HG02678 (cell line): ENCODE measurements around the gene P4HA2.

Experiments
- ATAC-seq: cut with Tn5 transposase; IDR thresholded peaks from one replicate; pipeline ENCODE4 v1.9.1; 2021; ENCODE audit warnings: mild to moderate bottlenecking, moderate library complexity; ENCODE audit not compliant: unreplicated experiment

Gene P4HA2

DNA sequence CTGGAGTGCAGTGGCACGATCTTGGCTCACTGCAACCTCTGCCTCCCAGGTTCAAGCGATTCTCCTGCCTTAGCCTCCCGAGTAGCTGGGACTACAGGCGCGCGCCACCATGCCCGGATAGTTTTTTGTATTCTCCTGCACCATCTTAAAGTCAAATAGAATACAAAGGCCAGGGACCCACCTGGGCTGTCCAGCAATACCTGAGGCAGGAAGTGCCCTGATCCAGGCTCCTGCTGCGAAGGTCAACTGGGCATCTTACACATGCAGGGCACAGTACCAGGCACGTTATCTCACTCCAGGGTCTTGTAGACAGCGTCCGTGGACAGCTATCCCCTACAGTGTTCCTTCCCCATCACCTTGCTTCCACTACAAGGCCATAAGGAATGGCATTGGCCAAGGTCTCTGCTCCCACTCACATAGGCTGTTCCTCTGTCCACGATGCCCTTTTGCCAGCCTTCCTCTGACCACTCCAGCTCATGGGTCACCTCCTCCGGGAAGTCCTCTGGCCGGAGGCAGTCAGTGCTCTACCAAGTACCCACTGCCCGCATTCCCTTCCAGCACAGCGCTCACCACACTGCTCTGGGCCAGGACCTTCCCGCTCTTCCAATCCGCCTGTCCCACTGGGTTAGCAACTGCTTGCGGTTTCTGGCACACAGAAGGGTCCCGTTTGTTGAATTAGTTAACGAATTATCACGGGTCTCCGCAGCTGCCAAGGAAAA, 978 bp downstream of the P4HA2 start:
- ATAC-seq: no peak

DNA sequence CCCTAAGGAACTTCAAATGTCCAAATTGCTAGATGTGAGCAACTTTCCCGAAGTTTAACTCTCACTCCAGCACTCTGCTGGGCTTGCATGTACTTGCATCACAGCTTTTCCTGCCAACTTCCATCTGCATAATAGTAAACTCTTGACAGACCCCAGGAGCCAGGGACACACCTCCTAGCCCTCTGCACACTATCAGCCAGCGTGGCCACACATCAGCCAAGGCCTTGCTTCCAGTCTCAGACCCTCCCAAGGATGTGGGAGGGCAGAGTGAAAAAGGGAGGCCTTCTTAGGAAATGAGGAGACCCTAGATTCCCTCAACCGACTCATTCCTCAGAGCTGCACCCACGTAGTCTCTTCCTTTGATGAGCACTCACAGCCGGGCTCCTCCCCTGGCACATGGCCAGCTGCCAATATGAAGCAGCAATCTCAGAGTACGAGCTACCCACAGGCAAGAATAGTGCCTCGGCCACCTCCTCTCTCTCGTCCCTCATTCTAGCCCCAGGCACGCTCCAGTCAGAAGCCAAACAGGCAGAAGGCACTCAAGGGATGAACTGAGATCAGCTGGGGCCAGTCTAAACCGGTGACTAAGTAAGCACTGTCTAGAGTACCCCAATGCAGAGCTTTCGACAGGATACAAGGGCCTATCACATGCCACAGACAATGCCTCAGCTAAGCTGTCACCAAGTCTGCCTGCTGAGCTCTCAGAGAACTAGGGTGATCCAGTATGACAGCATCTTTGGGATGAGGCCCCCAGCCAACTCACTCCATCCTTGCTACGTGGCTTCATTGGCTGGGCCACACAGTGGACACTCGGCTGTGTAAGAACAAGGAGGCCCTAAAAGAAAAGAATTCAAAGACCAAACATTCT, 2.3 kb downstream of the P4HA2 start:
- ATAC-seq: no peak

DNA sequence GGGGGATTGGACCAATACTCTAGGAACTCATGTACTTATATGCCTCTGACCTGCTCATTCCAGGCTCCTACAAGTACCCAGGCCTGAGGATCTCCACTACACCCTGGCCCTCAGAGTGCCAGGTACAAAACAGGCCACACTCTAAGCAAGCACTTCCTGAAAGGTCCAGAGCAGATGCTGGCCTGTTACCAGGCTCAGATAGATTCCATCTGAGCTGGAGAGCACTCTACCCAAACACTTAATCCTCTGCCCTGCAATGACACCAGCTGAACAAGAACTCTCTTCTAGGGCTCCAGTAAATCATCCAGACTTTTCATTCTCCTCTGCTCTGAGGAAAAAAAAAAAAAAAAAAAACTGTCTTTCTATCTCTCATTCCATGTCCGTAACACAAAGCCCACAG, 2.9 kb downstream of the P4HA2 start:
- no peak for ATAC-seq

DNA sequence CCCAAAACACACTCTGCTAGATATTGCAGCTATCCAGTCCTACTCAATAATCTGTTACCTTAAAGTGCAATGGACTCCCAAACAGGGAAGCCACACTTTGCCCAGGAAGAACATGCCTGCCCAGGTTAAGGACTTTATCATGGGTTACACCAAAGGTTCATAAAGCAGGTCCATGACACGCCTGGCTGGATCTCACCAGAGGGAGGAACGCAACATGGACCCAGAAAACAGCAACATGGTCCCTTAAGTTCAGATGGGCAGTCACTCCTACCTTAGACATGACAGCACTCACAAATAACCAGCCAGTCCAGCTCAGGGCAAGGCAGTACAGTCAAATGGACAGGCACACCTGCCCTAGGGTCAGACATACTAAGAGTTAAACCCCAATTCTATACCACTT, 3.8 kb downstream of the P4HA2 start:
- no peak for ATAC-seq

DNA sequence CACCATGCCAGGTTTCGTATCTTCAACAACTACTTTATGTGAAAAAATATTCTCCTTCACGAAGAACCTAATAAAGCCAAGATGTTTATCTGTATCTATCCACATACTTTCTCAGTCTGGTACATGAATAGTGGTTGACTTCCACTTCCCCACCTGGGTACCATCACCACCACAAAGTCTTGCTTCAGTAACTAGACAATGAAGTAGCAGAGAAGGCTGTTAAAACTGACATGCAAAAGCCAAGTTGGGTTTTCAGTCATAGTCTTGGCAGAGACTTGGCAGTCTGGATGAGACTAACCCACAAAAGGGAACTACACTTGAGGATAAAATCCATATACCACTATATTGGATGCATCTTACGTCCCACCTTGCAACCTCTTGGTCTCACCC, 5.0 kb downstream of the P4HA2 start:
- ATAC-seq: peak; percentile 74

DNA sequence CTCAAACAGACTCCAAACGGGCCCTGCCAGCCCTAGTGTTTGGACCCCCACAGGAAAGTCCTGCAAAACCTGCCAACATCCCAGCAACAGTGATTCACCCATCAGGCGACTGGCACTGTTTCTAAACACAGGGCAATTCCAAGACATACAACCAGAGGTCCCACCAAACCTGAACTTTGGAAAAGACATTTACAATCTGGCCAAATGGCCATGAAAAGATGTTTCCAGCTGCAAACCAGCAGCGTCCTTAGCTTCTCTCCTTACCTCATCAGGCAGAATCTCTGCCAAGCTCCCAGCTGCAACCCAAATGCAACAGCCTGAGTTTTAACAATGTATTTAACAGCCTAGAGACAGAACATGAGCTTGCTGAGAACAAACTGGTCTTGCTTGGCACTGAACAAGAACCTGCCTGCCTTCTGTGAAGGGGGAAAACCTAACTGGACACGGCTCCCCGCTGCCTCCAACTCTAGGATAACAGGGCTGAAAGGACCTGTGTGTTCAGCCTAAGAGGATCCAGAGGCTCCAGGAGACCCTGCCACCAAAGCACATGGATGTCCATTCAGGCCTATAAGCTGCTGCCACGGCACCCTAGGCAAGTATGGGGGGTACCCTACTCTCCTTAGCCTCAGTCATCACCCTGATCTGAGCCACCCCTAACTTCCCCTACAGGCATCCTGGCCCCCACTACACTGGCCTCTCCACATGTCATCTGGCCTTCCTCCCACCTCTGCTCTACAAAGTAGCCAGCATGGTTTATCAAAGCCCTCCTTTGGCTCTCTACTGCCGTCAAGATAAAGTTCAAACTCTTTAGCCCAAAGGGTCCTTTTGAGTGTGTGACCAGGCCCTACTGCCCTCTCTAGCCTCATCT, 5.6 kb downstream of the P4HA2 start:
- no peak for ATAC-seq

DNA sequence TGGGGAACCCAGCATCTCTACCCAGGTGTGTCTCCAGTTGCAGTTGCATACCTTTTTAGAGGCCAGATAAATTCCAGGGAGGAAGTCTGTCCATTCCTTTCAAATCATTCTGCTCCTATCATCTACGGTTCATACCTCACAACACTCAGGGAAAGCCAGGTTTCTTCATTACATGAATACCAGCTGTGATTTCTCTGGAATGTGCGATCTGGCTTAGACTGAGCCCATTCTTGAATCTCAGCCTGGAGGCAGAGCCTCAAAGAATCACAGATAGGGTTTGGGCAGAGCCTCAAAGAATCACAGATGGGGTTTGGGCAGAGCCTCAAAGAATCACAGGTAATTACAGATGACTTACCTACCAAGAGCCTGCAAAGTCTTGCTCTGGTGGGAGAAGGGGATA, 7.2 kb downstream of the P4HA2 start:
- ATAC-seq: no peak

DNA sequence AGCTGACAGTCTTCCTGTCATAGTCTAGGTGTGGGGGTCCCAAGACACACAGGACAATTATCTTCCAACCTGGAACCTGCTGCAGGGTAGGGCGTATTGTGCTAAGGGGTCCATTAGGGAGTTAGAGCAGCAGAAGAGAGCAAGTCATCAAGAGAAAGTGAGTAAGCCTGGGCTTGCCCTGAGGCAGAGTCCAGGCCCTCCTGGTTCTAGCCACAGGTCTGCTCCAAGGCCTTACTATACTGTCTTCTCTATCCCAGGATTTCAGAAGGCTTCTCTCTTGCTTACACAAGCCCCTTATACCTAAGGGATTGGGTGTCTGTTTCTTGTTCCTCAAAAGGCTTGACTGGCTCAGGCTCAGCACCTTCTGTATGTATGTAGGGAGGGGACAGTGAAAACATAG, 7.7 kb downstream of the P4HA2 start:
- no peak for ATAC-seq

DNA sequence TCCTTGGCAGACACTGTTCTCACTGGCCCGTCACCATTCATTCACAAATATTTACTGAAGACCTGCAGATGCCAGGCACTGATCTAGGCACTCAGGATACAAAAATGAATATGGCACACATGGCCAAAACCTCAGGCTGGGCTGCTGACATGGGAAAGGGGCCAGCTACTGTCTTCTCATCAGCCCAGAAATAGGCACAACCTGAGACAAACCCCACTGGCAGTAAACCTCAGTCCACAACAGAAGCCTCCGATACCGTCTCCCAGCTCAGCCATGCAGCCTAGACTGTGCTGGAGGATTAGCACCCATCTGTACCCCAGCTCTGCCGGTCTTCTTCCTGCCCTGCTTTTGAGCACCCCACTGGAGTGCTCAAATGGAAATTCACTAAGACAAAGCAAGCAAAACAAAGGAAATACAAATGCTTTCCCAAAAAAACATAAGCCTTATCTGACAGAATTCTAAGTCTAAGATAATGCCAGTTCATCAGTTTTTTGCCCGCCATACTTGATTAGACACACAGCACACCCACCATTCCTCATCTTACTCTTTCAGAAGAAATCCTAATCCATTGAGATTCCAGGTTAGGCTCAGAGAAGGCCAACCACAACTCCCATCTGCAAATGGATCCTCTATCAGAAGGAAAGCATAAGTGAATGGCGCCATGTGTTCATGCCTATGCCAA, 8.2 kb downstream of the P4HA2 start:
- no peak for ATAC-seq

DNA sequence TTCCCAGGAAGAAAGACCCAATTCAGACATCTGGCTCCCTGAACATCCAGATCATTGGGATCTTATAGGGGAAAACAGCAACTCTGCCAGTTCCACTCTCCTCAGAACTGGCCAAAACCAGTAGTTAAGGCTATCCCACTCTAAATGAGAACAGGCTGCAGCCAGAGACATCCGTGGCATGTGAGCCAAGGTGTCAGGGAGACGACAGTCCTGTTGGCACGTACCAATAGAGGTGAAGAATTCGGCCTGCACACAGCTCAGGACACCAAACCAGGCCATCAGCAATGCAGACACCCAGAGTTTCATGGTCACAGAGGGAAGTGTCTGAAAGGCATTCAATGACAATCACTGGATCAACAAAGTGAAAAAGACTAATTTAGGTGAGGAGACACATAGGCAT, 9.3 kb downstream of the P4HA2 start:
- ATAC-seq: no peak

DNA sequence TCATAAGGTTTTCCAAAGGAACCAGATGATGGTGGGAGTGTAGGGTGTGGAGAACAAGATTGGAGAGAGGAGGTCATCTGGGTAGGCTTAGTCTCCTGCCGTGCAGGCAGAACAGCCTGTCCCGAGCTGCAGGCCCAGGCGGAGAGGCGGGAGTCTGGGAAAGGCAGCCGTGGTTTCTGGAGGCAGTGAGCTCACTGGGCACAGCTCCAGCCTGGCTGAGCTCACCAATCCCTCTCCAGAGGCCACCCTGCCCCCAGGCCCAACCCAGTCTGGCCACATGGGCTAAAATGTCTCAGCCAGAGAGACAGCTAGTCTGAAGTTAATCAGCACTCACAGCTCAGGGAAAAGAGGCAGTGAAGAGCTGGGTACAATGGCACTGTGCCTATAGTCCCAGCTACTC, 12.3 kb downstream of the P4HA2 start:
- no peak for ATAC-seq

DNA sequence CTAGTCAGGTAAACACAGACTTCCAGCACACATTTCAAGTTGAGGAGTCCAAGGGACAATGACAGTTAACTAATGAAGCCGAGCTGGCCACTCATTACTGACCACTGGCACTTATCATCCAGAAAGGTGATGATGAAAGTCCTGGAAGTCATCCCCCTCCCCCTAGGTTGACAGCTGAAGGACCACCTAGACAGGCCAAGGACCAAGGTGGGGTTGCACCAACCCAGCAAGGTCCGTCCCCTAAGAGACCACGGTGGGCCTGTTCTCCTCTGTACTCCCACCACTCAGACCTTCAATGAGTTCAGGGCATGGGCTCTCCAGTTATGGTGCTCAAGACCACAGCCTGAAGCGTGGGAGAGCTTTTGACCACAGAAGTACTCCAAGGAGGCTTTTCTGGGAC, 13.2 kb downstream of the P4HA2 start:
- no peak for ATAC-seq

DNA sequence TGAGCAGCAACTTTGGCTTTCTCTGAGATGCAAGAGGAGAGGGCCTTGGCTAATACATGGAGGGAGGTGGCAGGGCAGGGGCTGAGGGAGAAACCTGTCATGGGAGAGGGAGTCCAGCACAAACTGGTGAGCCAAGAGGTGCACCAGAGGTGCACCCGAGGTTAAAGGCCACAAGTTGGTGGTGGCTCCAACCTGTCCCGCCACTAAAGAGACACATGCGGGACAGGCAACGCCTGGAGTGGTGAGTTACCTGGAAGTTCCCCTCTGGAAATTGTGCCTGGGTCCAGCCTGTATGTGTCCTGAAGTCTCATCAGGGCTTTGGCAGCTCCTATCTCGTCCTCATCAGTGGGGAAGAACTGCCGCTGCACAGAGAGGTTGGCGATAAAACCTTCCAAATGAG, 14.0 kb downstream of the P4HA2 start:
- no peak for ATAC-seq

DNA sequence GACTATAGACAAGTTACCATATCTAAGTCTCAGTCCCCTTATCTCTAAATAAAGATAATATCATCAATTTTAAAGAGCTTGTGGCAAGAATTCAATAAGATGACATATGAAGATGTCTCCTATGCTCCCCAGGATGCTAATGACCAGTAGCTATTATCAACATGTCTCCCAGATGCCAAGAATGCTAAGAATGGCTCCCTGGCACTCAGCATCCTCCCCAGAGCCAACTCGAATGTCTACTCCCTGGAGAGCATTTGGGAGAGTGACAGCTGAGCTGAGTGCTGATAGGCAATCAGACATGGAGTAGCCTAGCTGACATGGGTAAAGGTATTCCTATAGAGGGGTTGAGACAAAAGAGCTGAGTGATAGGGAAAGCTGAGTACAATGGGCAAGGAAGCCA, 15.9 kb downstream of the P4HA2 start:
- ATAC-seq: no peak

DNA sequence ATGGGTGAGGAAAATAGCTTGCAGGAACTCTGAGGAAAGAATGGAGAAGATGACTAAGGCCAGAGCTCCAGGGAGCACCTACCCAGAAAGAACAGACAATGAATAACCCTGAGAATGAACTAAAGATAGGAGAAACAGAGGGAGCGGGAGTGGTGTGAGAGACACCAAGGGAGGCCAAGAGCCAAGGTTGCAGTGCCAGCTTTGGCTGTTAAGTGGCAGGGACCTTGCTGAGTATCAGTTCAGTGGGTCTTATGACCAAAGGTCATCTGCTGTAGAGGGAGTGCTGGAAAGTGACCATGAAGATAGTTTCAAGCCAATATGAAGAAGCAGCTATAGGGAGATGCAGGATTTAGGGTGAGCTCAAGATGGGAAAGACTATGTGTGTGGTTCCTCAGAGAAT, 16.7 kb downstream of the P4HA2 start:
- ATAC-seq: no peak

DNA sequence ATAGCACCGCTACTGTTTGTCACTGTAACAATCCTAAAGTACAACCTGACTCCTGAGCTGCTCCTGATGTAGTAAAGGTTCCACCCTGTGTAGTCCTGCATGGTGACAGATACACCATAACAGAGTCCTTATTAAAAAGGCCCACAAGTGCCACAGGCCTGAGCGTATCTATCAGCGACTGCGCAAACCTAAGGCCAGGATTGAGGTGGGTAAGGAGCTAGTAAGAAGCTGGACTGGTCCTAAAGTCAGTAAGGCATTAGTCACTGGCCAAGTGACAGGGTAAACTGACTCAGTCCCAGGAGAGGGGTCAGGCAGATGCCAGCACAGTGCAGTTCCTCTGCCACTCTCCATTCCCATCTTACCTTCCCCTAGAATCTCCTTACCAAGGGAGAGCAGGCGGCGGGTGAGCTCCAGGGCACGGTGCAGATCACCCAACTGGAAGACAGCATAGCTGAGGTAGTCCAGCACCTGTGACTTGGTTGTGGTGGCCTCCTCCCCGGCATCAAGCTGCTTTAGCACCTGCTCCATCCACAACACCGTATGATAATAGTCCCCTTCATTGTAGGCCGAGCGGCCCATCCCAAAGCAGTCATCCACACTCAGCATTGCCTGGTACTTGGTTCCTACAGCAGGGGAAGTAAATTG, 17.6 kb downstream of the P4HA2 start:
- no peak for ATAC-seq

DNA sequence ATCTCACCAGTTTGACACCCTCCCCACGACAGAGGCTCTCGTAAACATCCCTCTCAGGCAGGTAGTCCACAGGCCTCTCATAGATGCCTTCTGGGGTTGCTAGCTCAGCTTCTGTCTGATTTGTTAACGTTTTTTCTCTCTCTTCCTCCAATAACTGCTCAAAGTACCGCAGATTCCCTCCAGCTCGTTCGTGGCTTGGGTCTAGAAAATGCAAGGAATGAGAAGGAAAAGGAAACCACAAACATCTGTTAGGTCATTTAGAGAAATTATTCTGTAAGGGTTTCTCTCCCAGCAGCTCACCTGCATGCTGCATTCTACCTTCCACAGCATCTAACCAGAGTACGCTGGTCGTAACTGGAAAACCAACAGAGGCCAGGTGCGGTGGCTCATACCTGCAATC, 18.5 kb downstream of the P4HA2 start:
- ATAC-seq: no peak

DNA sequence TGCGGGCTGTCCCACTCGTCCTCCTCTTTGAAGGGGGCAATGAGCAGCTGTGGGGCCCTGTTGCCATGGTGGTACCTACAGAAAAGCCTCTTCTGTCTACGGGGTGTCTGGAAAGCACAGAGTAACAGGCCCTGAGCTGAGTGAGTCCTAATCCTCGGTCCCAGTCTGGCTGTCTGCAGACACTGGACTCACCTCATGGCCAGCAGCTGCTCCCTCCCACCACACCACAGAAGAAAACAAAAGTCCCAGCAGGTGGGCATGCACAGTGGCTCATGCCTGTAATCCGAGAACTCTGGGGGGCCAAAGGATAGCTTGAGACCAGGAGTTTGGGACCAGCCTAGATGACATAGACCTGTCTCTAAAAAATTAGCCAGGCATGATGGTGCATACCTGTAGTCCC, 19.9 kb downstream of the P4HA2 start:
- no peak for ATAC-seq

DNA sequence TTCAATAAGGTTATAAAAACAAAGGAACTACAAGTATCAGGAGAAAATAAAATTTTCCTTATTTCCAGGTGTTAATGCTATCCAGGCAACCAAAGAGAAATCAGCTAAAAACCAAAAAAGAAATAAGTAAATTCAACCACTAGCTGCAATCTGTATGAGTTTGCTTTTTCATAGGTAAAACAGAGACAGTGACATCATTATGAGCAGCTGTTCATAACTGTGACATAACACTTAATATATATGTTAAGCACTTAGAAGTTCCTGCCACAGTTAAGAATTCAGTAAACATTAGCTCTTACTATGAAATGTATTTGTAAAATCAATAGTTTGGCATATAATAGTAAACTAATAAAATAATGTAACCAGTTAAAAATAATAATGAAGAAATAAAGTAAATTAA, 20.9 kb downstream of the P4HA2 start:
- no peak for ATAC-seq

DNA sequence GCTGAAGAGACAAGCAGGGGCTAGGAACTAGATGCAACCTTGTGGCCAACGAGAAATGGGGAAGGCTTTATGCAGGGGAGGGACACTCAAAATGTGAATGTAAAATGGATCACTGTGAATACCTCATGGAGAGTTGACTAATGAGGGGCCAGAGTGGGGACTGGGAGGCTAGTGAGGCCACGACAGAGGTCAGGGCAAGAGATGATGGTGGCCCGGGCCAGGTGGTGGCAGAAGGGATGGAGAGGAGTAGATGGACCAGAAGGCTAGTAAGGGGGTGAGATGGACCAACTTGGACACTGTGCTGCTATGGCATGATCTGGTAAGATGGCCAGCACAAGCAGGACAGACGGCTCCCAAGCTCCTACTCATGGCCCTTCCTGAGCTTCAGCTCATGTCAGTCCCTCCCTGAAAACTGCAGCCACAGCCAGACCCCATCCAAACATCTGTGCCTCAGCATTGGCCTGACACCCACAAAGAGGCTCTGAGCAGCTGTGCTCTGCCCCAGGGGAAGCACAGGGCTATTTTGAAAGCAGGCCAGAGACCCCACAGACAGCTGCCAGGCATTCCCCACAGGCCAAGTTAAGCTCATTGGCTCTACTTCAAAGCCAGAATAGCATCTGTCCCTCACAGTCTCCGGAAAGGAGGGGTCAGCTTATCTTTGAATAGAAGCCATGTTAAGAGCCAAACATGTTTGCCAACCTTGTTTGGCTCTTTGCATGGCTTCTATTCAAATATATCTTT, 22.1 kb downstream of the P4HA2 start:
- peak; percentile 83 for ATAC-seq
